ENCODE results near the gene MEI1. TPM values are rescaled to one million over a fixed set of nuclear protein-coding genes. Genes with fewer than 3 reads are reported as not detected.
A peak's percentile ranks its signal among the peaks of the same experiment; 100 is the strongest.

Gene MEI1
- total and polyA plus RNA-seq, 9 of the 15 experiments (the other 6 are each of a cell fraction or from before 2014, with no cell fraction given): 0.08 to 0.68 (median 0.18) TPM; not detected in 2

- TF ChIP-seq ZBTB40 (IDR thresholded peaks at IDR 0.05) (no peak), ZBTB40 (CRISPR knock-in tag; IDR thresholded peaks at IDR 0.05) (no peak), ARNT (IDR thresholded peaks at IDR 0.05) (peak in 1 of 2 experiments; percentile 90; a peak in 2 of 4 replicates), ZNF444 (CRISPR knock-in tag; IDR thresholded peaks at IDR 0.05) (no peak), KLF16 (IDR thresholded peaks at IDR 0.05) (peak; percentile 98), CREB3 (tag; conservative IDR thresholded peaks at IDR 0.05; ENCODE audit: low read depth) (no peak), HINFP (tag; conservative IDR thresholded peaks at IDR 0.05; ENCODE audit: low read depth) (no peak), MIER1 (IDR thresholded peaks at IDR 0.05; ENCODE audit: low read depth) (no peak), HDAC8 (tag; IDR thresholded peaks at IDR 0.05) (no peak), GABPB2 (CRISPR knock-in tag; conservative IDR thresholded peaks at IDR 0.05) (no peak), ZKSCAN3 (CRISPR knock-in tag; IDR thresholded peaks at IDR 0.05) (no peak), TRIM24 (IDR thresholded peaks at IDR 0.05) (peak; percentile 88 to 92), BHLHE40 (IDR thresholded peaks at IDR 0.05; ENCODE audit: low read length) (peak; percentile 98), MYC (IDR thresholded peaks at IDR 0.05; ENCODE audit: low read depth, low read length) (peak; percentile 59), MYC (CRISPR knock-in tag; IDR thresholded peaks at IDR 0.05; ENCODE audit: borderline replicate concordance, low read depth) (no peak), ZNF668 (CRISPR knock-in tag; IDR thresholded peaks at IDR 0.05) (no peak), HLTF (IDR thresholded peaks at IDR 0.05) (no peak), EHMT2 (IDR thresholded peaks at IDR 0.05) (no peak)
These were observed 146.3 kb downstream of the MEI1 start (continued) for GRCh38 chr22:41845380-41846267.

Data from K562 (cell line).